GM23338 (cell line): ENCODE results near the gene FLNC. TPM values are rescaled to one million over a fixed set of nuclear protein-coding genes. Genes with fewer than 3 reads are reported as not detected.

Experiments
- ATAC-seq: fragments of 200-7000 bp; cut with Tn5 transposase; 3 replicates; pipeline ENCODE4 v1.9.1; 2020
- DNase-seq: peaks from one replicate; pipeline ENCODE4 v3.0.0-alpha.2; 2015; ENCODE audit warnings: low spot score
- H2AFZ ChIP-seq: fragments of 200-600 bp; sonication (generic); 2 replicates; pipeline ENCODE4 v1.8.0; 2016; ENCODE audit warnings: antibody characterized with exemption, mild to moderate bottlenecking, moderate library complexity
- H3F3A ChIP-seq: fragments of 200-600 bp; sonication (generic); replicated peaks from 2 replicates; pipeline ENCODE4 v1.8.0; 2017; ENCODE audit warnings: antibody characterized with exemption, mixed run types, low read depth
- H3K27ac ChIP-seq: fragments of 200-600 bp; sonication (generic); 2 replicates; pipeline ENCODE4 v1.6.1; 2016; ENCODE audit warnings: low read depth
- H3K27me3 ChIP-seq: fragments of 200-600 bp; sonication (generic); 2 replicates; pipeline ENCODE4 v1.8.0; 2016; ENCODE audit warnings: mild to moderate bottlenecking, mixed run types, moderate library complexity; ENCODE audit not compliant: insufficient read depth
- H3K36me3 ChIP-seq: fragments of 200-600 bp; sonication (generic); 2 replicates; pipeline ENCODE4 v1.8.0; 2016; ENCODE audit warnings: mild to moderate bottlenecking; ENCODE audit not compliant: insufficient read depth
- H3K4me1 ChIP-seq: fragments of 200-600 bp; sonication (generic); 2 replicates; pipeline ENCODE4 v1.8.0; 2016; ENCODE audit warnings: mild to moderate bottlenecking, moderate library complexity; ENCODE audit not compliant: insufficient read depth
- H3K4me2 ChIP-seq: fragments of 200-600 bp; sonication (generic); 2 replicates; pipeline ENCODE4 v1.7.1; 2017; ENCODE audit warnings: mixed run types
- H3K4me3 ChIP-seq: fragments of 200-600 bp; sonication (generic); 2 replicates; pipeline ENCODE4 v1.6.1; 2016; ENCODE audit warnings: mixed run types
- H3K79me2 ChIP-seq: fragments of 200-600 bp; sonication (generic); replicated peaks from 2 replicates; pipeline ENCODE4 v1.8.0; 2017; ENCODE audit warnings: mild to moderate bottlenecking; ENCODE audit not compliant: insufficient read depth
- H3K9me2 ChIP-seq: fragments of 200-600 bp; sonication (generic); 2 replicates; pipeline ENCODE4 v1.8.0; 2017; ENCODE audit not compliant: insufficient read depth
- H4K20me1 ChIP-seq: fragments of 200-600 bp; sonication (generic); replicated peaks from 2 replicates; pipeline ENCODE4 v1.8.0; 2017; ENCODE audit warnings: mild to moderate bottlenecking; ENCODE audit not compliant: insufficient read depth
- H3K27ac Mint-ChIP-seq: 2 replicates; pipeline ENCODE4 v1.8.0; 2020; ENCODE audit warnings: inconsistent platforms, mild to moderate bottlenecking, moderate library complexity, mixed read lengths
- H3K27me3 Mint-ChIP-seq: 3 replicates; pipeline ENCODE4 v1.8.0; 2022; ENCODE audit warnings: low read depth, mild to moderate bottlenecking, moderate library complexity, mixed read lengths, inconsistent platforms; ENCODE audit not compliant: insufficient read depth, poor library complexity
- H3K36me3 Mint-ChIP-seq: 3 replicates; pipeline ENCODE4 v1.8.0; 2021; ENCODE audit warnings: low read depth, mild to moderate bottlenecking, inconsistent platforms, moderate library complexity, mixed read lengths
- H3K4me1 Mint-ChIP-seq: 3 replicates; pipeline ENCODE4 v1.8.0; 2020; ENCODE audit warnings: mild to moderate bottlenecking, inconsistent platforms, mixed read lengths
- H3K4me3 Mint-ChIP-seq: 3 replicates; pipeline ENCODE4 v1.8.0; 2021; ENCODE audit warnings: moderate library complexity, mild to moderate bottlenecking, inconsistent platforms, mixed read lengths
- H3K9me3 Mint-ChIP-seq: 3 replicates; pipeline ENCODE4 v1.8.0; 2020; ENCODE audit warnings: moderate library complexity, mild to moderate bottlenecking, inconsistent platforms, mixed read lengths
- STAT1 ChIP-seq: IDR thresholded peaks from one replicate; pipeline ENCODE4 v1.6.1; 2016; ENCODE audit warnings: antibody characterized with exemption; ENCODE audit not compliant: unreplicated experiment
- polyA plus RNA-seq: library from polyadenylated mRNA; unstranded; fragments of >200 nt; fragmentation: Nextera tagmentation; extraction: Ambion mirVana; gene quantifications from 2 replicates; pipeline ENCODE4 v1.2.1, GENCODE V29; 2016
- total RNA-seq: library from RNA; depleted of rRNA; stranded (reverse); fragments of >200 nt; shearing (Covaris generic); gene quantifications from 2 replicates; pipeline ENCODE4 v1.2.3, GENCODE V29; 2014
- TF ChIP-seq, protein P1 (sequence below): IDR thresholded peaks from 2 replicates; pipeline ENCODE4 v1.6.1; 2016; ENCODE audit warnings: antibody characterized with exemption
- TF ChIP-seq, protein P2 (sequence below): fragments of 250-450 bp; sonication (Bioruptor Pico); IDR thresholded peaks from 2 replicates; pipeline ENCODE4 v1.5.0; 2020; ENCODE audit warnings: mild to moderate bottlenecking, moderate library complexity
- TF ChIP-seq, protein P3 (sequence below), 2 experiments: fragments of 200-600 bp in 1 of 2; sonication (generic) in 1 of 2; conservative IDR thresholded peaks; 2 replicates each; pipeline versions ENCODE4 v1.5.1 to v1.6.1; 2016 to 2017; ENCODE audit warnings: antibody characterized with exemption in 2 of 2, low read depth in 2 of 2, mild to moderate bottlenecking in 2 of 2, moderate library complexity in 1 of 2

FLNC gene
- total and polyA plus RNA-seq, 2 experiments from 2014 or later: 0.65 to 11.8 TPM

DNA sequence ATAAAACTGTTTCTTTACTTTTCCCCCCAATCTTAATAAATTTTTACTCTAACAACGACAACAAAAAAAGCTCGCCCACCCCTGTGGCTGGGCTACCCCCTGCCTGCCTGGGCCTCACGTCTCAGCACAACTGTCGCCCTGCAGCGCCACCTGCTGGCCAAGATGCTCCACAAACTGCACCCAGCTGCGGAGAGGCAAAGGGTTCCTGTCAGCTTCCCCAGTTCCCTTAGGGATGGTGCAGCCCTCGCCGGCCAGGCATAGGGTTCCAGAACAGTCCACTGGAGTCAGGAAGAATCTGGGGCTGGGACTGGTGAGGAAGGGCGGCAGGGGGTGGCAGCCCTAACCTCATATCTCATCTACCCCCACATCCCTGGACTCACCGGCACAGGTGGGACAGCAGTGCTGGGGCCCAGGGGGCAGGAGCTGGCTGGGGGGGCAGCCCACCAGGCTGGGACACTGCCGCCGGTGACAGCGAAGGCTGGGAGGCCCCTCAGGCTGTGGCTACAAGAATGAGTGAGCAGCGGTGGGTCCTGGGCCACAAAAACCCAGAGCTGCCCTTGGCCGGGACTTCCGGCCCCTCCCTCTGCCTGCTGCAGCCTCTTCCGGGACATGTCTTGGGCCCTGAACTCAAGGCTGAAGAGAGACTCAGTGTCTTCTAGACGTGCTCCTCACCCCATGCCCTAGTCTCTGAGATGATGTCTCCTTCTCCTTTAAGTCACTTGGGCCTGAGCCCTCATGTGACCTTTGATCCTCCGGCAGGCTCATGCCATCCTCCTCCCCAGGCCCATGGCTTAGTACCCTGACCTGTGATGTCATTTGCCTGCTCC lies 53.6 kb downstream of the FLNC start:
- H3K4me3 Mint-ChIP-seq: no peak overlapping the region
- H3K4me2 ChIP-seq: no peak overlapping the region
- no peak overlapping the region for H3K27ac ChIP-seq
- TF ChIP-seq, protein P1, sequence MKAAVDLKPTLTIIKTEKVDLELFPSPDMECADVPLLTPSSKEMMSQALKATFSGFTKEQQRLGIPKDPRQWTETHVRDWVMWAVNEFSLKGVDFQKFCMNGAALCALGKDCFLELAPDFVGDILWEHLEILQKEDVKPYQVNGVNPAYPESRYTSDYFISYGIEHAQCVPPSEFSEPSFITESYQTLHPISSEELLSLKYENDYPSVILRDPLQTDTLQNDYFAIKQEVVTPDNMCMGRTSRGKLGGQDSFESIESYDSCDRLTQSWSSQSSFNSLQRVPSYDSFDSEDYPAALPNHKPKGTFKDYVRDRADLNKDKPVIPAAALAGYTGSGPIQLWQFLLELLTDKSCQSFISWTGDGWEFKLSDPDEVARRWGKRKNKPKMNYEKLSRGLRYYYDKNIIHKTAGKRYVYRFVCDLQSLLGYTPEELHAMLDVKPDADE: no peak
- TF ChIP-seq, protein P2, sequence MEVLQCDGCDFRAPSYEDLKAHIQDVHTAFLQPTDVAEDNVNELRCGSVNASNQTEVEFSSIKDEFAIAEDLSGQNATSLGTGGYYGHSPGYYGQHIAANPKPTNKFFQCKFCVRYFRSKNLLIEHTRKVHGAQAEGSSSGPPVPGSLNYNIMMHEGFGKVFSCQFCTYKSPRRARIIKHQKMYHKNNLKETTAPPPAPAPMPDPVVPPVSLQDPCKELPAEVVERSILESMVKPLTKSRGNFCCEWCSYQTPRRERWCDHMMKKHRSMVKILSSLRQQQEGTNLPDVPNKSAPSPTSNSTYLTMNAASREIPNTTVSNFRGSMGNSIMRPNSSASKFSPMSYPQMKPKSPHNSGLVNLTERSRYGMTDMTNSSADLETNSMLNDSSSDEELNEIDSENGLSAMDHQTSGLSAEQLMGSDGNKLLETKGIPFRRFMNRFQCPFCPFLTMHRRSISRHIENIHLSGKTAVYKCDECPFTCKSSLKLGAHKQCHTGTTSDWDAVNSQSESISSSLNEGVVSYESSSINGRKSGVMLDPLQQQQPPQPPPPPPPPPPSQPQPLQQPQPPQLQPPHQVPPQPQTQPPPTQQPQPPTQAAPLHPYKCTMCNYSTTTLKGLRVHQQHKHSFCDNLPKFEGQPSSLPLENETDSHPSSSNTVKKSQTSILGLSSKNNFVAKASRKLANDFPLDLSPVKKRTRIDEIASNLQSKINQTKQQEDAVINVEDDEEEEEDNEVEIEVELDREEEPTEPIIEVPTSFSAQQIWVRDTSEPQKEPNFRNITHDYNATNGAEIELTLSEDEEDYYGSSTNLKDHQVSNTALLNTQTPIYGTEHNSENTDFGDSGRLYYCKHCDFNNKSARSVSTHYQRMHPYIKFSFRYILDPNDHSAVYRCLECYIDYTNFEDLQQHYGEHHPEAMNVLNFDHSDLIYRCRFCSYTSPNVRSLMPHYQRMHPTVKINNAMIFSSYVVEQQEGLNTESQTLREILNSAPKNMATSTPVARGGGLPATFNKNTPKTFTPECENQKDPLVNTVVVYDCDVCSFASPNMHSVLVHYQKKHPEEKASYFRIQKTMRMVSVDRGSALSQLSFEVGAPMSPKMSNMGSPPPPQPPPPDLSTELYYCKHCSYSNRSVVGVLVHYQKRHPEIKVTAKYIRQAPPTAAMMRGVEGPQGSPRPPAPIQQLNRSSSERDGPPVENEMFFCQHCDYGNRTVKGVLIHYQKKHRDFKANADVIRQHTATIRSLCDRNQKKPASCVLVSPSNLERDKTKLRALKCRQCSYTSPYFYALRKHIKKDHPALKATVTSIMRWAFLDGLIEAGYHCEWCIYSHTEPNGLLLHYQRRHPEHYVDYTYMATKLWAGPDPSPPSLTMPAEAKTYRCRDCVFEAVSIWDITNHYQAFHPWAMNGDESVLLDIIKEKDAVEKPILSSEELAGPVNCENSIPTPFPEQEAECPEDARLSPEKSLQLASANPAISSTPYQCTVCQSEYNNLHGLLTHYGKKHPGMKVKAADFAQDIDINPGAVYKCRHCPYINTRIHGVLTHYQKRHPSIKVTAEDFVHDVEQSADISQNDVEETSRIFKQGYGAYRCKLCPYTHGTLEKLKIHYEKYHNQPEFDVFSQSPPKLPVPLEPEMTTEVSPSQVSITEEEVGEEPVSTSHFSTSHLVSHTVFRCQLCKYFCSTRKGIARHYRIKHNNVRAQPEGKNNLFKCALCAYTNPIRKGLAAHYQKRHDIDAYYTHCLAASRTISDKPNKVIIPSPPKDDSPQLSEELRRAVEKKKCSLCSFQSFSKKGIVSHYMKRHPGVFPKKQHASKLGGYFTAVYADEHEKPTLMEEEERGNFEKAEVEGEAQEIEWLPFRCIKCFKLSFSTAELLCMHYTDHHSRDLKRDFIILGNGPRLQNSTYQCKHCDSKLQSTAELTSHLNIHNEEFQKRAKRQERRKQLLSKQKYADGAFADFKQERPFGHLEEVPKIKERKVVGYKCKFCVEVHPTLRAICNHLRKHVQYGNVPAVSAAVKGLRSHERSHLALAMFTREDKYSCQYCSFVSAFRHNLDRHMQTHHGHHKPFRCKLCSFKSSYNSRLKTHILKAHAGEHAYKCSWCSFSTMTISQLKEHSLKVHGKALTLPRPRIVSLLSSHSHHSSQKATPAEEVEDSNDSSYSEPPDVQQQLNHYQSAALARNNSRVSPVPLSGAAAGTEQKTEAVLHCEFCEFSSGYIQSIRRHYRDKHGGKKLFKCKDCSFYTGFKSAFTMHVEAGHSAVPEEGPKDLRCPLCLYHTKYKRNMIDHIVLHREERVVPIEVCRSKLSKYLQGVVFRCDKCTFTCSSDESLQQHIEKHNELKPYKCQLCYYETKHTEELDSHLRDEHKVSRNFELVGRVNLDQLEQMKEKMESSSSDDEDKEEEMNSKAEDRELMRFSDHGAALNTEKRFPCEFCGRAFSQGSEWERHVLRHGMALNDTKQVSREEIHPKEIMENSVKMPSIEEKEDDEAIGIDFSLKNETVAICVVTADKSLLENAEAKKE (CRISPR knock-in tag): no peak
- no peak for TF ChIP-seq STAT1
- TF ChIP-seq, protein P3, sequence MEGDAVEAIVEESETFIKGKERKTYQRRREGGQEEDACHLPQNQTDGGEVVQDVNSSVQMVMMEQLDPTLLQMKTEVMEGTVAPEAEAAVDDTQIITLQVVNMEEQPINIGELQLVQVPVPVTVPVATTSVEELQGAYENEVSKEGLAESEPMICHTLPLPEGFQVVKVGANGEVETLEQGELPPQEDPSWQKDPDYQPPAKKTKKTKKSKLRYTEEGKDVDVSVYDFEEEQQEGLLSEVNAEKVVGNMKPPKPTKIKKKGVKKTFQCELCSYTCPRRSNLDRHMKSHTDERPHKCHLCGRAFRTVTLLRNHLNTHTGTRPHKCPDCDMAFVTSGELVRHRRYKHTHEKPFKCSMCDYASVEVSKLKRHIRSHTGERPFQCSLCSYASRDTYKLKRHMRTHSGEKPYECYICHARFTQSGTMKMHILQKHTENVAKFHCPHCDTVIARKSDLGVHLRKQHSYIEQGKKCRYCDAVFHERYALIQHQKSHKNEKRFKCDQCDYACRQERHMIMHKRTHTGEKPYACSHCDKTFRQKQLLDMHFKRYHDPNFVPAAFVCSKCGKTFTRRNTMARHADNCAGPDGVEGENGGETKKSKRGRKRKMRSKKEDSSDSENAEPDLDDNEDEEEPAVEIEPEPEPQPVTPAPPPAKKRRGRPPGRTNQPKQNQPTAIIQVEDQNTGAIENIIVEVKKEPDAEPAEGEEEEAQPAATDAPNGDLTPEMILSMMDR (conservative IDR thresholded peaks at IDR 0.05; ENCODE audit: low read depth in 2 of 2): peak; percentile 98 to 99
- 0 out of 2 replicates have a peak, but pooled peaks cover 7% of the 10 kb centered on the region for H3F3A ChIP-seq
- H3K36me3 ChIP-seq: no peaks in the 10 kb centered on the region
- DNase-seq (peak; percentile 94), ATAC-seq (peak; percentile 60)
- H3K4me3 ChIP-seq: no peak overlapping the region
- H3K36me3 Mint-ChIP-seq: no peaks in the 10 kb centered on the region
- H3K27me3 ChIP-seq: no peaks in the 10 kb centered on the region
- no peaks in the 10 kb centered on the region for H4K20me1 ChIP-seq
- H3K9me2 ChIP-seq: no peaks in the 10 kb centered on the region
- H3K27ac Mint-ChIP-seq: peak overlapping the region; percentile 43
- no peak overlapping the region for H2AFZ ChIP-seq
- peaks cover 3% of the 10 kb centered on the region; the same call in 1 of the 3 replicates for H3K9me3 Mint-ChIP-seq
- H3K79me2 ChIP-seq: no peaks in the 10 kb centered on the region
- H3K27me3 Mint-ChIP-seq: peaks cover 27% of the 10 kb centered on the region
- H3K4me1 ChIP-seq: peaks cover 8% of the 10 kb centered on the region; the same call in 1 of the 2 replicates
- H3K4me1 Mint-ChIP-seq: no peaks in the 10 kb centered on the region; the same call in 1 of the 3 replicates
